Nephron progenitor cell (in vitro differentiated cells): Measurements from ENCODE around the gene PRPF38B.
A peak's percentile ranks its signal among the peaks of the same experiment; 100 is the strongest.

ENCODE experiments used
- DNase-seq: peaks from one replicate; pipeline ENCODE4 v3.0.0; 2021
- H3K27ac Mint-ChIP-seq: 2 replicates; pipeline ENCODE4 v1.8.0; 2021; ENCODE audit warnings: mild to moderate bottlenecking, moderate library complexity, mixed read lengths
- H3K27me3 Mint-ChIP-seq: 2 replicates; pipeline ENCODE4 v1.8.0; 2021; ENCODE audit warnings: mild to moderate bottlenecking, low read depth, mixed read lengths; ENCODE audit not compliant: poor library complexity
- H3K36me3 Mint-ChIP-seq: 2 replicates; pipeline ENCODE4 v1.8.0; 2021; ENCODE audit warnings: low read depth, mixed read lengths
- H3K4me1 Mint-ChIP-seq: 2 replicates; pipeline ENCODE4 v1.8.0; 2021; ENCODE audit warnings: mixed read lengths
- H3K4me3 Mint-ChIP-seq: 2 replicates; pipeline ENCODE4 v1.8.0; 2021; ENCODE audit warnings: mild to moderate bottlenecking, moderate library complexity, mixed read lengths
- H3K9me3 Mint-ChIP-seq: 2 replicates; pipeline ENCODE4 v1.8.0; 2021; ENCODE audit warnings: mild to moderate bottlenecking, moderate library complexity, mixed read lengths
- TF ChIP-seq, protein P1 (sequence below): fragments of 200-600 bp; sonication (generic); IDR thresholded peaks from 2 replicates; pipeline ENCODE4 v1.5.0; 2021; ENCODE audit warnings: antibody characterized with exemption

PRPF38B gene

DNA sequence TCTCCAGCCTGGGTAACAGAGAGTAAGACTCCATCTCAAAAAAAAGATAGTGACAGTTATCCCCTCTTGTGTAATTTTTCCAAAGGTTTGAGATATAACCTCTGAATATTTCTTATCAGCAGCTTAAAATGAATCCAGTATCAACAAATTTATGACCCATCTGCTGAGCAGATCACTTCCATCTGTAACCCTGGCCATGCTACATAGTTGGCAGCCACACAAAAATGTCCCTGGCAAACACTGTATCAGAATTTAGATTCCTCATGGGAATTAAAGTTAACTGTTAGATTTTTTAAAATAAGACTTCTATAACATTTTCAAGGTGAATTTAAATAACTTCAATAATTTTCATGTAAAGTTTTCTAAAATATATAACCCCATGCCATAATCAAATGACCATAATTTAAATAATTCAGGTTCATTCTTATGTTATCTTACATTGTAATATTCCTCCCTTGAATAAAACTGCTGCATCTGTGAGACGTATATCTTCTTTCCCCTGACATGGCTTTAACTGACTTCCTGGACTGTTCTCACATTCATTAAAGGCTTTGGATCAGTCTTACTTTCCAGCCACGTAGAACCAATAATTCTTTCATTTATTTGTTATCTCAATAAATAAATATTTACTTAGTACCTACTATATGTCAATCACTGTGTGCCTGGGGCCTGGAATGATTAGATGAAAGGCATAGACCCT is 5.3 kb upstream of the PRPF38B start:
- Mint-ChIP-seq H3K9me3 (no peaks in the 10 kb centered on the region), H3K4me3 (no peak overlapping the region), H3K27ac (no peak overlapping the region), H3K4me1 (peaks cover 22% of the 10 kb centered on the region), H3K36me3 (no peaks in the 10 kb centered on the region), H3K27me3 (peaks cover 26% of the 10 kb centered on the region)
- no peak for DNase-seq
- TF ChIP-seq, protein P1, sequence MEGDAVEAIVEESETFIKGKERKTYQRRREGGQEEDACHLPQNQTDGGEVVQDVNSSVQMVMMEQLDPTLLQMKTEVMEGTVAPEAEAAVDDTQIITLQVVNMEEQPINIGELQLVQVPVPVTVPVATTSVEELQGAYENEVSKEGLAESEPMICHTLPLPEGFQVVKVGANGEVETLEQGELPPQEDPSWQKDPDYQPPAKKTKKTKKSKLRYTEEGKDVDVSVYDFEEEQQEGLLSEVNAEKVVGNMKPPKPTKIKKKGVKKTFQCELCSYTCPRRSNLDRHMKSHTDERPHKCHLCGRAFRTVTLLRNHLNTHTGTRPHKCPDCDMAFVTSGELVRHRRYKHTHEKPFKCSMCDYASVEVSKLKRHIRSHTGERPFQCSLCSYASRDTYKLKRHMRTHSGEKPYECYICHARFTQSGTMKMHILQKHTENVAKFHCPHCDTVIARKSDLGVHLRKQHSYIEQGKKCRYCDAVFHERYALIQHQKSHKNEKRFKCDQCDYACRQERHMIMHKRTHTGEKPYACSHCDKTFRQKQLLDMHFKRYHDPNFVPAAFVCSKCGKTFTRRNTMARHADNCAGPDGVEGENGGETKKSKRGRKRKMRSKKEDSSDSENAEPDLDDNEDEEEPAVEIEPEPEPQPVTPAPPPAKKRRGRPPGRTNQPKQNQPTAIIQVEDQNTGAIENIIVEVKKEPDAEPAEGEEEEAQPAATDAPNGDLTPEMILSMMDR = no peak

DNA sequence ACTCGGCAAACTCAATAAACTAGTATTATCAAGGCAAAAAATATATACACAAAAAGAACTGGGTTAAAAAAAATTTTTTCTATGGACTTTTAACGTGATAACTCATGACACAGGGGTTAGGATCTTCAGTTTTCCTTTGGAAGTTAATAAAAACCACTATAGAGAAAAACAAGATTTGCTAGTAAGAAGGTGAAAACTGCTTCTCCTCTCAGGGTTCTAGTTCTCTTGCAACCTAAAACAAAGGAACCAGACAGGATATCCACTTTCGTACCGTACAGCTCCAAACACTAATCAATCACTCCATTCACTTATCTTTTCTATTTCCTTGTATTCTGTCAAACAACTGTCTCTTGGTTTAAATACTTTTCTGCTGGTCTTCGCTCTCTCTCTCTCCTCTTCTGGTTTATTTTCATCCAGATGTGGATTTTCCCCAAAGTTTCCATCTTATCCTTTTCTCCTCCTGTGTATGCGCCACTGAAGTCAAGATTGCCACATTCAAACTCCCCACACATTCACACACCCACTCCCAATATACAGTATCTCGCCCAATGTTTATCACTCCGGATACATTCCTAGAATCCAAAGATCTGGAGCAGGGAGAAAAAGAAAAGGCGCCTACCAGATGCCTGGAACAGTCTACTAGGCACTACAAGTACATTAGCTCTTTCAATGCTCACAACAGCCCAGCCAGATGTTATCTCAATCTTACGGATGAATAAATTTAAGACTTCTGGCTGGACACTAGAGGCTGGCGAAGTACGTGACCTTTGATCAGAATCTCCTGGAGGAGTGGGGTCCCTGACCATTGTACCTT is 775 bp upstream of the PRPF38B start:
- no peaks in the 10 kb centered on the region for H3K9me3 Mint-ChIP-seq
- TF ChIP-seq, protein P1 = no peak
- no peak for DNase-seq
- peak overlapping the region; percentile 100 for H3K27ac Mint-ChIP-seq
- peaks cover 27% of the 10 kb centered on the region for H3K27me3 Mint-ChIP-seq
- H3K4me1 Mint-ChIP-seq = peaks cover 33% of the 10 kb centered on the region
- H3K4me3 Mint-ChIP-seq = peak overlapping the region; percentile 97
- H3K36me3 Mint-ChIP-seq = peaks cover 7% of the 10 kb centered on the region

DNA sequence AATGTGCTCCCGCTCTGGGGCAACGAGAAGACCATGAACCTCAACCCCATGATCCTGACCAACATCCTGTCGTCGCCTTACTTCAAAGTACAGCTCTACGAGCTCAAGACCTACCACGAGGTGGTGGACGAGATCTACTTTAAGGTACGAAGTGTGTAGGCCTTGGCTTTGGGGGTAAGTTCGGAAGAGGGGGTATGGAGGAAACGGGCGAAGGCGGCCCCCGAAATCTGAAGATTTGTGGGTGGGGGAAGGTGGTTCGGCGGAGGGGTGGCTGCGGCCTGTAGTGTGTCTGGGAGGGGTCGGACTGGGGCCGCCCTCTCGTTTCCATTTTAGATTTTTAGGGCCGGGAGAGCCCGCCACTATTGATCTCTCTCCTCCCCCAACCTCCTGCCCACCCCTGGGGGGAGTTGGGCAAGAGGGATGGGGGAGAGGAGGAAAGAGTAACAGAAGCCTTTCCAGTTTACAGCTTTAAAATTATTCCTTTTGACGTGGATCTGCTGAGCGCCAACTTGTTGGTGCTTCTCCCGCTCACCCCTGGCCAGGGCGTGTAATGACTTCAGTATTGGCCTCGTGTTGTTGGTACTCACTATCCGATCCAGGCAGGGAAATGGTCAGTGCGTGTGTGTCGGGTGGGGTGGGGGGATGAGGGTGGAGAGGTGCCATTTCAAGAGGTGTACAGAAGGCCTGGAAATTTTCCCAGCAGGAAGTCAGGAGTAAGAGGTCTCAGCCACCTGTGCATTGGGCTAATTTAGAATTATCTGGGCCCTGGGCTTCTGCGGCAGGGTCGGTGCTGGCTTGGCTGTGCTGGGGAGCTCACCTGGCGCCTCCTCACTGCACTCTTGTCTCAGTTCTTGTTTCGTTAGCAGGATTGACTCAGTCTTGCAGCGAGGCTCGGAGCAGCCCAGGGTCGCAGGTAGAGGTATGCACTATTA is 880 bp downstream of the PRPF38B start:
- peaks cover 33% of the 10 kb centered on the region for H3K4me1 Mint-ChIP-seq
- no peaks in the 10 kb centered on the region for H3K9me3 Mint-ChIP-seq
- peaks cover 23% of the 10 kb centered on the region for H3K36me3 Mint-ChIP-seq
- peak overlapping the region; percentile 100 for H3K27ac Mint-ChIP-seq
- peaks cover 18% of the 10 kb centered on the region for H3K27me3 Mint-ChIP-seq
- TF ChIP-seq, protein P1 = no peak
- H3K4me3 Mint-ChIP-seq = peak overlapping the region; percentile 97
- peak; percentile 27 for DNase-seq

DNA sequence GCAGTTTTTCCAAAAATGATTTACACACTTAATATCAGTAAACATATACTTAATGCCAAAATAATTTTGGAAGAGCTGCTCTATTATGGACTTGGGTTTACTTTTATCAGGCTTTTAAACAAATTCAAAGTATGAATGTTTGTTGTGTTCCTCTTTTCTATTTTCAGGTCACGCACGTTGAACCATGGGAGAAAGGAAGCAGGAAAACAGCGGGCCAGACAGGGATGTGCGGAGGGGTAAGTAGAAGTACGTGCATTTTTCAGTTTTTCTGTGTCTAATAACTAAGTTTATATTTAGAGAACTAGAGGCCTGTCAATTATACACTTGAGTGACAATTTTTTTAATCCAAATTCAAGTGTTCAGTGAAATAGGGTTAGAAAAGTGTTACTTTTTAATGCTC is 3.4 kb downstream of the PRPF38B start:
- Mint-ChIP-seq H3K4me1 (peaks cover 28% of the 10 kb centered on the region), H3K27ac (no peak overlapping the region), H3K4me3 (peak overlapping the region; percentile 64), H3K9me3 (no peaks in the 10 kb centered on the region), H3K36me3 (peaks cover 49% of the 10 kb centered on the region), H3K27me3 (peaks cover 3% of the 10 kb centered on the region)
- TF ChIP-seq, protein P1 = no peak
- no peak for DNase-seq

DNA sequence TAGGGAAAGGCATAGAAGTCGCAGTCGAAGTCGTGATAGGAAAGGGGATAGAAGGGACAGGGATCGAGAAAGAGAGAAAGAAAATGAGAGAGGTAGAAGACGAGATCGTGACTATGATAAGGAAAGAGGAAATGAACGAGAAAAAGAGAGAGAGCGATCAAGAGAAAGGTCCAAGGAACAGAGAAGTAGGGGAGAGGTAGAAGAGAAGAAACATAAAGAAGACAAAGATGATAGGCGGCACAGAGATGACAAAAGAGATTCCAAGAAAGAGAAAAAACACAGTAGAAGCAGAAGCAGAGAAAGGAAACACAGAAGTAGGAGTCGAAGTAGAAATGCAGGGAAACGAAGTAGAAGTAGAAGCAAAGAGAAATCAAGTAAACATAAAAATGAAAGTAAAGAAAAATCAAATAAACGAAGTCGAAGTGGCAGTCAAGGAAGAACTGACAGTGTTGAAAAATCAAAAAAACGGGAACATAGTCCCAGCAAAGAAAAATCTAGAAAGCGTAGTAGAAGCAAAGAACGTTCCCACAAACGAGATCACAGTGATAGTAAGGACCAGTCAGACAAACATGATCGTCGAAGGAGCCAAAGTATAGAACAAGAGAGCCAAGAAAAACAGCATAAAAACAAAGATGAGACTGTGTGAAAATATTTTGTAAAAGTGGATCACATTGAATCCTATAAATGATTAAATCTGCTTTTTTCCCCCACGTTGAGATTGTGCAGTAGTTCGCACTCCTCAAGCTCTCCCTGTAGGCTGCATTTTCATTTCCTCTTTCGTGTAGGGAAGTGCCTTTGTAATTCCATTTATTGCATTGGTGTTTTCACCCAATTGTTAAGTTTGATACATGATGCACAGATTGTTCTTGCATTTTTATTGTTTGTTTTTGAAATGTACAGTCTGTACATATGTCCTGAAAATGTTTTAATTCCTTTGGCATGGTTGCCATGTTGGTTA is 7.5 kb downstream of the PRPF38B start:
- Mint-ChIP-seq H3K27ac (peak overlapping the region; percentile 43), H3K27me3 (no peaks in the 10 kb centered on the region), H3K36me3 (peaks cover 73% of the 10 kb centered on the region), H3K9me3 (no peaks in the 10 kb centered on the region), H3K4me1 (peaks cover 8% of the 10 kb centered on the region), H3K4me3 (no peak overlapping the region)
- TF ChIP-seq, protein P1 = no peak
- no peak for DNase-seq
